GM18858 (cell line): Measurements from ENCODE around the gene B3GNT8.
"Not testable (repeated sequence)": the region's sequence is repeated elsewhere in the genome, so short reads cannot be mapped to it uniquely, and the experiment has no call there.

Experiments used
- ATAC-seq: cut with Tn5 transposase; IDR thresholded peaks from one replicate; pipeline ENCODE4 v1.9.1; 2021; ENCODE audit not compliant: unreplicated experiment

B3GNT8 gene

DNA sequence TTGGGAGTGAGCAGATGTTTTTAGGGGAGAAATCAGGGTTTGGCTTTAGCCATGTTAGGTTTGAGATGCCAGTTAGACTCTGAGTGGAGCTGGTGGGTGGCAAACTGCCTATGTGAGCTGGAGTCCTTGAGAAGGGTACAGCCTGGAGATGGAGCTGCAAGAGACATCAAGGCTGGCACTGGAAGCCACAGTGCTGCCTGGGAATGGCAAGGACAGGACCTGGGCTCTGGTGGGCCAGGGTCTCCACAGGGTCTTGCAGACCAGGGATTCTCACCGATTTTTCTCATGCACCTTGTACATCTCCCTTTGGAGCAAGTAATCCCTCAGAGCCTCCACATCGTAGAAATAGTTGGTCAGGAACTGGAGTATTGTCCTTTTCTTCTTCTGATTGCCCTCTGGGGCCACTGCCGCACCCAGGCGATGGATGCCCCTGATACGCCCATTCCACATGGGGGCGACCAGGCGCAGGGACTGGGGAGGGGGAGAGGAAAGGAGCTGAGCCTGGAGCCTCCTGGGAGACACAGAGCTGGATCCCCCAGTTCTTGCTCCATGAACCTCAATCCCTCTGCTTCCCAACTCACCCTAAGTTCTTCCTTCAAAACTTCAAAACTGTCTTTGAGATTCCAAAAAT, 10.9 kb upstream of the B3GNT8 start:
- no peak for ATAC-seq

DNA sequence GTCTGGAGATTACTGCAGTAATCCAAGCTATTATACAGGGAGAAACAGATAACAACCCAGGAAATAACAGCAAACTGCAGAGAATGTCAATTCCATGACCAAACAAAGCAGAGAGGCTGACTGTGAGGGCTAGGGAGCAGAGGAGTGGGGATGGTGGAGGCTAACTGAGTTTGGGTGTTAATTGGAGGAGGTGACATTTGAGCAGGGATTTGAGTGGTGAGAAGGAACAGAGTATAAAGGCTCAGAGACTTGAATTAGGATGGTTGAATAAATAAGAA, 9.4 kb upstream of the B3GNT8 start:
- no peak for ATAC-seq

DNA sequence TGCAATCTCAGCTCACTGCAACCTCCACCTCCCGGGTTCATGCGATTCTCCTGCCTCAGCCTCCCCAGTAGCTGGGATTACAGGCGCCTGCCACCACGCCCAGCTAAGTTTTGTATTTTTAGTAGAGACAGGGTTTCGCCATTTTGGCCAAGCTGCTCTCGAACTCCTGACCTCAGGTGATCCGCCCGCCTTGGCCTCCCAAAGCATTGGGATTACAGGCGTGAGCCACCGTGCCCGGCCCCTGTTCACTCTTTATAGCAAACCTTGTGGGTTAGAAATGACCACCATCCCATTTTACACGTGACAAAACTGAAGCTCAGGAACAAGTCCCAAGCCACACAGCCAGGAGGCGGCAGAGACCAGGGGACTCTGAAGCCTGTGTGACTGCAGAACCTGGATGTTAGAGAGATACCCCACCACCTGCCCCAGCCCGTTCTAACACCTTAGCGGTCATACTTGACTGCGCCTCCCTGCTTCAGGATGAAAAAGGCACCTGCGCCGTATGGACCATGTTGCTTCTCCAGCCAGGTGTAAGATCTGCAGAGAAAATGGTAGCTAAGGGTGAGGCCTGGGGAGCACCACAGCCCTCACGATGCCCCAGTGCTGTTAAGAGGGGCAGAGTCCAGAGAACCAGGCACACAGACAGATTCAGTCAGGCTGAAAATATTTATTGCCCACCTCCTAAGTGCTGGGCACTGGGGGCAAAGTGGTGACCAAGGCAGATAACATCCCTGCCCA, 8.9 kb upstream of the B3GNT8 start:
- no peak for ATAC-seq

DNA sequence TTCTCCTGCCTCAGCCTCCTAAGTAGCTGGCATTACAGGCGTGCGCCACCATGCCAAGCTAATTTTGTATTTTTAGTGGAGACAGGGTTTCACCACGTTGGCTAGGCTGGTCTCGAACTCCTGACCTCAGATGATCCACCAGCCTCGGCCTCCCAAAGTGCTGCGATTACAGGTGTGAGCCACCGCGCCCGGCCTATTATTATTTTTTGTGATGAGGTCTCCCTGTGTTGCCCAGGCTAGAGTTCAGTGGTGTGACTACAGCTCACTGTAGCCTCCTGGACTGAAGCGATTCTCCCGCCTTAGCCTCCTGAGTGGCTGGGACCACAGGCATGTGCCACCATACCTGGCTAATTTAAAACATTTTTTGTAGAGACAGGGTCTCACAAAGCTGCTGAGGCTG, 8.2 kb upstream of the B3GNT8 start:
- not testable (repeated sequence) for ATAC-seq

DNA sequence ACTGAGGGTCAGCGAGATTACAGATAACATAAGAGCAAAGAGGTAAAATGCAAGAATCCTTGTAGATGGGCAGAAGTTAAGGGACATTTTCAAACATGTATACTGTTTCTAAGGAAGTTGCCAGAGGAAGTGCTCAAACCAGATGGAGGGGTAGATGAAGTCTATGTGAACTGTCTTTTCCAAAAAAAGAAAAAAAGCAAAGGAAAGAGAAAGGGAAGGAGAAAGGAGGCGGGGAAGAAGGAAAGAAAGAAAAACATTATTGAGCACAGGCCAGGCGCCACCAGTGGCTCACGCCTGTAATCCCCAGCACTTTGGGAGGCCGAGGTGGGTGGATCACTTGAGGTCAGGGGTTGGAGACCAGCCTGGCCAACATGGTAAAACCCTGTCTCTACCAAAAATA, 7.3 kb upstream of the B3GNT8 start:
- ATAC-seq, result no peak

DNA sequence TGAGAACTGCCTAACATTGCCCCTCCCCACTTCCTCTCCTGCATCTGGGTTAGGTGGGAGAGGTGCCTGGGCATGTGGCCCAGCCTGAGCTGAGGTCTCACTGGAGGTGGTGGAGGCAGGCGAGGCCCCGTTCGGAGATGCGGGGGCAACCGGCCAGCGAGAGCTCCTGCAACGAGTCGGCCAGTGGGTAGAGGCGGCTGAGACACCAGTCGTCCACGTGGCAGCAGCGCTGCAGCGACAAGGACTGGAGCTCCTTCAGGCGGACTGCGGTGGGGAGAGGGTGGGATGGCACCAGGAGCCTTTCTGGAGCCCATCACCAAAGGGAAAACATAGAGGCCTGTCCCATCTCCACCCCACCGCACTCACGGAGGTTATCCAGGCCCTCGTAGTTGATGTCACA, 6.0 kb upstream of the B3GNT8 start:
- ATAC-seq, result no peak

DNA sequence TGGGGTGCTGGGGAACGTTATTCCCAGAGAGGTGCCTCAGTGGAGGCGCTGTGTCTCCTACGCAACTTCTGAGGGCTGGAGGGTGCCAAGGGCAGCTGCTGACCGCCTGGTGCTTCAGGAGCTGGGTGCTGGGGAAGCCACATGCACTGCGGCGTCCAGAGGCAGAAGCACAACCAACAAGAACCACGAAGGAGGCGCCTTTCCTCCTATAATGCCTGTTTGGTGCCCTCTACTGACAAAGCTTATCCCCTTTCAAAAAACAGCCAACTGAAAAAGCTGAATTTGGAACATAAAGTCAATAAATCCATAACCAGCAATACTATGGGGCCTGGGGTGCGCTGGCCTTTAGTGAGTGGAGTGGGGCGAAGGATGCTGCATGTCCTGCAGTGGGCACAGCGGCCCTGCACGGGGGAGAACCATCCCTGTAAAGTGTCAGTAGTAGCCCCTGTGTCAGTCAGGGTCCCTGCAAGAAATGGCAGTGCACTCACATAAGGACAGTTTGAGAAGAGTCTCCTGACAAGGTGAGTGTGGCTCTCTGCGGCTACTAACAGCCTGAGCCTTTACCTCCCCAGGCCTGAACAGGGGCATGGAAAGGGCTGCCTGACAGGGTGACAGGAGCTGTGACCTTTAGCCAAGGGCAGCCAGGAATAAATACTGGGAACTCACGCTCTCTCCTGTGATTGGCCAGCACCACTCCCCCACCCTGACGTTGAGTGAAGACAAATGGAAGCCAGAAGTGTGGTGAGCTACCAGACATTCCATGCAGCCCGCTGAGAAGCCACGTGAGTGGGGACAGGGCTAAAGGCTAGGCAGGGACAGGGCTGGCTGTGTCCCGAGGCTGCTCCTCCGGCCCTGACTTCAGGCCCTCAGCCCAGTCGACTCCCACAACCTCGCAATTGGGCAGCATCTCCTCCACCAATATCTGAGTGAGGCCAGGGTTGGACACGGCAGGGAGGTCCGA, 4.5 kb upstream of the B3GNT8 start:
- no peak for ATAC-seq

DNA sequence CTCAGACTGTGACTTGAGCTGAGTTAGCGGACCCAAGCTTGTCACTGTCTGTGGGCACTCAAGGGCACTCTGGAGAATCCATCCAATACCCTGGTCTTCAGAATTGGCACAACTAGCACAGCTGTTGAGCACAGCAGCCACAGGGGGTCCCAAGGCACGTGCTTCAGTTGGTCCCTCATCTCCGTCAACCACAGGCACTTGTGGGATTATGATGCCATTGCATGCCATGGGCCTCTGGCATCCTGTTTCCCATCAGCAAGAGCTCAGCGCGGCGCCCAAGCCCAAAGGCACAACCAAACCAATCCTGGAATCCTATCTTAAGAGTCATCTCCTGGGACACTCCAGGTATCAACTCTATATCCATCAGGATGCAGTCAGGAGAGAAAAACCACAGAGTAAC, 3.7 kb upstream of the B3GNT8 start:
- no peak for ATAC-seq

DNA sequence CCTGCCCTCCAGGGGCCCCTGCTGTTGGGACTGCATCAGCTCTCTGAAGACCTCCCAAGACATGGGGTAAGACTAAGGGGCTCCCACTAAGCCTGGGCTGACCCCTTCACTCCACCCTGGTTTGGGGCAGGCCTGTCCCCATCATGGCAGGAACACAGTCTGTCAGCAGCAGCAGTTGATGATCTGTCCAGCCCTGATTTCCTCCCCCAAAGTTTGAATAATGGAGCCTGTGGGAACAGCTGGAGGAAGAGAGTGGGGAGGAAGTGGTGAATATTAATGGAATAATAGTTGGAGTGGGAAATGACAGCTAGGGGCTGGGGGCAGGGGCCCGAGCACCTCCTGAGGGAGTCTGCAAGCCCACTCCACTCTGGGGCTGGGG, 1.3 kb upstream of the B3GNT8 start:
- no peak for ATAC-seq

DNA sequence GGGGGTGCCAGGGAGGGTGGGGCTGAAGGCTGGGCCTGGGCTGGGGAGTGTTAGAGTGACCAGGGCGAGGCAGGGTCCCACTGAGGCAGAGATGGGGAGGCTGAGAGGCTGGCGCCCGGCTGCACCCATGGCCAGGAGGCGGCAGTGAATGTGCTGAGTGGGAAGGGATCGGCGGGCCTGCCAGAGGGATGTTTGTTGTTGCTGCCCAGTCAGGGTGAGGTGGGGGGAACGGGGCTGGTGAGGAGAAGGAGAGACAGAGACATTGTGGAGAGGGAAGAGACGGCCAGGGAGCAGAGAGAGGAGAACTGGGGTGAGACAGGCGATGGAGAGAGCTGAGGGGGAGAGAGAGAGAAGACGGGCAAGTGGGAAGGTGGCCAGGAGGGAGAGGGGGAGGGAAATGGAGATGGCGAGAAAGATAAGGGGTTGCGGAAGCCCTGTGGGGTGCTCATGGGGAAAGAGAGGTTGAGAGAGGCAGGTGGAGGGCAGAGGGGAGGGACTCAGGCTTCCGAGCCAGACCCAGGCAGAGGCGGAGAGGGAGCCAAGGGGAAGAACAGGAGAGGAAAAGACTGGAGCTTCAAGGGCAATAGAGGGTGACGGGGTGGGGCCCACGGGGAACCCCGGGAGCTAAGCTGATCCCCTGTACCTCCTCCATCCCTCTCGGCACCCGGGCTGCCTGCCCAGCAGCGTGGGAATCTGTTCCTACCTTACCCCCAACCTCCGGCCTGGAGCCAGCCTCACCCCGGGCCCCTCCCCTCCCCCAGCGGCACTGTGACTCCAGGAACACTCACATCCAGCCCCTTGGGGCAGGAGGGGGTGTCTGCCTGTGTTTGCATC, 690 bp upstream of the B3GNT8 start:
- ATAC-seq, result no peak

DNA sequence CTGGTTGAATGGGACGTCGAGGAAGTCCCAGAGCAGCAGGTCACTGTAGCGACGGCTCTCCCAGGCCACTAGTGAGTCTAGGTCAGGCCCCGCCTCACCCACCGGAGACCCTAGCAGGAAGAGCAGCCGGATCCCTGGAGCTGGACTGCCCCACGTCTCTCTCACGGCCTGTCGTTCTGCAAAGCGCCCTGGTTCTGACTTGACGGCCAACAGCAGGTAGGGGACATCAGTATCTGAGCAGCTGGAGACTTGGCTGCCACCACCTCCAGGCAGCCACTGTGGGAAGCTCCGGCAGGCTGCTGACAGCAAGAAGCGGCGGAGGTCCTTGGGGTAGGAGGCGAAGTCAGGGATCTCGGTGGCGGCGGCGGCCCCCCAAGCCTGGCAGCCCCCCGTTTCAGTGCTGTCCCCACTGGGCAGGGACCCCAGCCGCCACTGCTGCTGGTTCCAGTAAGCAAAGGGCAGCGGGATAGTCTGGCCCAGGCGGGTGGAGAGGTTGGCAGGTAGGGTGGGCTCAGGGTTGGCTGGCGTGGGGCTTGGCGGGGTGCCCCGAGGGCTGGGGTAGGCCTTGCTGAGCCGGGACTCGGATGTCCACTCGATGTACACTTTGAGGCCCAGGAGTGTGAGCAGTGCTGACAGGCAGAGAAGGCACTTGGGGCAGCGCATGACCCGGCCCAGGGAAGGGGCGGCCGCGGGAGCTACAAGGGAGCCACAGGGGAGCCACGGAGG, 895 bp downstream of the B3GNT8 start:
- no peak for ATAC-seq

DNA sequence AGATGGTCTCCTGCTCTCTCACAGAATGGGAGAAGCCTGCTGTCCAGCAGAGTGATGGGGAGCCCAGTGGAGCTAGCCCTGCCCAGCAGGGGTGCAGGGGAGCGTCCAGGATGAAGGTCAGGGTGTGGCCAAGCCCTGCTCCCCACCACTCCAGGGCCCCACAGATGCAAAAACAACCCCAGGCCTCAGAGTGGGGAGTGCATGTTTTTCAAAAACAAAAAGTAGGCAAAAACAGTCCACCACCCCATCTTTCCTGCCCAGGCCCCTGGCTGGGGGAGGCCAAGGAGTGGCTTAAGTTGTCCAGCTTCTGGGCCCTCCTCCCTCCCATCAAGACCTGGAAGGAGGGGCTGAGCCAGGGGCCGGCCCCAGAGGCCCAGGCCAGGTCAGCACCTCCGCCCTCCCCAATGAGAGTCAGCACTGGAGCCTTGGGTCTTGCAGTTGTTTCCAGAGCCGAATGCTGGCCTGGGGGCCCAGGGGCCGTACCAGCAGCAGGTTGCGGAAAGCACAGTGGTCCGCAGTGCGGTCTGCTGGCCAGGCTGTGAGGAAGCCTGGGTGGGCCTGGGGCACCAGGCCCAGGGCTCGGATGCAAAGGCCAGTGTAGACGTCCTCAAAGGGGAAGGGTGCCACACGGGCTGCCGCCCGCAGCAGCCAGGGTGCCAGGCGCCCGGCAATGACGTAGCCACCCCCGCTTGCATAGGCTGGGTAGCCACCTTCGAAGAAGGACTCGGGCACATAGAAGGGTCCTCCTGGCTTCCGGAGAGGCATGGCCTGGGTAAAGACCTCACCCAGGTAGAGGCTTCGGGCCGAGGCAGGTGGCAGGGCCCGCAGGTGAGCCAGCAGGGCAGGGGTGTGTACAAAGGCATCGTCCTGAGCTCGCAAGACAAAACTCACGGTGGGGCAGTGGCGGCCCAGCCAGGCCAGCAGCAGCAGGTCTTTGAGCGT, 1.7 kb downstream of the B3GNT8 start:
- ATAC-seq, result no peak

DNA sequence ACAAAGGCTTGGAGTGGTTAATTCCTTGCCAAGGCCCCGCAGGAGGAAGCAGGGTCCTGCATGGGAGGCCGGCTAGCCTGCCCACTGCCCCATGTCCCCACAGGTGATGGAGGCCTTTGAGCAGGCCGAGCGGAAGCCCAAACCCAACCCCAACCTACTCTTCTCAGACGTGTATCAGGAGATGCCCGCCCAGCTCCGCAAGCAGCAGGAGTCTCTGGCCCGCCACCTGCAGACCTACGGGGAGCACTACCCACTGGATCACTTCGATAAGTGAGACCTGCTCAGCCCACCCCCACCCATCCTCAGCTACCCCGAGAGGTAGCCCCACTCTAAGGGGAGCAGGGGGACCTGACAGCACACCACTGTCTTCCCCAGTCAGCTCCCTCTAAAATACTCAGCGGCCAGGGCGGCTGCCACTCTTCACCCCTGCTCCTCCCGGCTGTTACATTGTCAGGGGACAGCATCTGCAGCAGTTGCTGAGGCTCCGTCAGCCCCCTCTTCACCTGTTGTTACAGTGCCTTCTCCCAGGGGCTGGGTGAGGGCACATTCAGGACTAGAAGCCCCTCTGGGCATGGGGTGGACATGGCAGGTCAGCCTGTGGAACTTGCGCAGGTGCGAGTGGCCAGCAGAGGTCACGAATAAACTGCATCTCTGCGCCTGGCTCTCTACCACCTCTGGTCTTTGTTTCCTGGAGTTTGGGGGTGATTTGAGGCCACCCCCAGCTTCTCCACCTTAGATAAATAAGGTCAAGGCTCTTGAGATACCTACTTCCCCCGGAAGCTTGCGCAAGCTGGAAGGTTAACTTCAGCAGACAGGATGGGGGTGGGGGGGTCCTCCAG, 2.6 kb downstream of the B3GNT8 start:
- no peak for ATAC-seq

DNA sequence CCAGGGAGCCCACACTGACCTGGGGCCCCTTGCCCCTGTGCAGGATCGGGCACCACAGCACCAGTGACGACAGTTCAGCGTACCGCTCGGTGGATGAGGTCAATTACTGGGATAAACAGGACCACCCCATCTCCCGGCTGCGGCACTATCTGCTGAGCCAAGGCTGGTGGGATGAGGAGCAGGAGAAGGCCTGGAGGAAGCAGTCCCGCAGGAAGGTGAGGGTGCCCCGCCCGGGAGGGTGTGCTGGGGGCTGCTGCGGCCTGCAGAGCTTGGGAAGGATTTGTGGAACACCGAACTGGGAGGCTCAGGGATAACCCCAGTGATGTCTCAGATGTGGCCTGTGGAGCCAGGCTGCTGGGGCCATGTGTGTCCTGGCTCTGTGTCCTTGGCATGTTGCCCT, 4.2 kb downstream of the B3GNT8 start:
- no peak for ATAC-seq

DNA sequence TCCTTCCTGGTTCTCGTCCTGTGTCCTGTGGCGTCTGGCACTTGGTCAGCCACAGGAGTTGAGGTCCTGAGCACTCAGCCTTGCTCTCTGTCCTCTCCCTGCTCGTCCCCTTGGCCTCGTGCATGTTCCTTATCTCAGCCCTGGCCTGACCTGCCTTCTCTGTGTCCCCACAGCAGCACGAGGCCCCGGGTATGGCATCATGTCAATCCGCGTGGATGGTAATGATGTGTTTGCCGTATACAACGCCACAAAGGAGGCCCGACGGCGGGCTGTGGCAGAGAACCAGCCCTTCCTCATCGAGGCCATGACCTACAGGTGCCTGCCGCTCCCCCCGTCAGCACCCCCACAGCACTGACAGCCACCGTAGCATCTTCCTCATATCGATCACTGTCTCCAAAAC, 4.7 kb downstream of the B3GNT8 start:
- ATAC-seq, result no peak

DNA sequence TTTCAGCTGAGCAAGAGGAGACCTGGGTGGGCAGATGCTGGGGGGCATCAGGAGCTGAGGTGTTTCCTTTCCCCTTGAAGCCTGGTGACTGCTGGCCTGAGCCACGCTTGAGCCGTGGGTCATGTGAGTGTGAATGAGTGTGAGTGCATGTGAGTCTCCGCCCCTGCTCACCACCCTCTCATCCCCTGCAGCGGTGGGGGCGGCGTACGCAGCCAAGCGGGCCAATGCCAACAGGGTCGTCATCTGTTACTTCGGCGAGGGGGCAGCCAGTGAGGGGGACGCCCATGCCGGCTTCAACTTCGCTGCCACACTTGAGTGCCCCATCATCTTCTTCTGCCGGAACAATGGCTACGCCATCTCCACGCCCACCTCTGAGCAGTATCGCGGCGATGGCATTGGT, 5.2 kb downstream of the B3GNT8 start:
- no peak for ATAC-seq

DNA sequence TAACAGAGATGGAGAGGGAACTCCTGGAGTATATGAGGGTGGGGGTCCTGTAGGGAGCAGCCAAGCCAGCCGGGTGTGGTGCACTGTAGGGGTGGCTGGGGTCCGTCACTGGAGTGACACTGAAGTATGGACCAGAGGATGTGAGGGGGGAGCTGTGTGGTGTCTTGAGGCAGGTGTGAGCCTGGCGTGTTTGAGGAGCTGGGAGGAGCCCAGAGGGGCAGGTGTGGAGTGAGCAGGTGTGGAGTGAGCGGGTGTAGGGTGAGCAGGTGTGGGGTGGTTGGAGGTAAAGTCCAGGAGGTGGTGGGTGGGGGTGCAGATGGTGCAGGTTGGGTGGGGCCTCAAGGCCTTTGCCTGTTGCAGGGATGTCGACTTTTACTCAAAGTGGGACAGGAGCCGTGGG, 5.9 kb downstream of the B3GNT8 start:
- no peak for ATAC-seq

DNA sequence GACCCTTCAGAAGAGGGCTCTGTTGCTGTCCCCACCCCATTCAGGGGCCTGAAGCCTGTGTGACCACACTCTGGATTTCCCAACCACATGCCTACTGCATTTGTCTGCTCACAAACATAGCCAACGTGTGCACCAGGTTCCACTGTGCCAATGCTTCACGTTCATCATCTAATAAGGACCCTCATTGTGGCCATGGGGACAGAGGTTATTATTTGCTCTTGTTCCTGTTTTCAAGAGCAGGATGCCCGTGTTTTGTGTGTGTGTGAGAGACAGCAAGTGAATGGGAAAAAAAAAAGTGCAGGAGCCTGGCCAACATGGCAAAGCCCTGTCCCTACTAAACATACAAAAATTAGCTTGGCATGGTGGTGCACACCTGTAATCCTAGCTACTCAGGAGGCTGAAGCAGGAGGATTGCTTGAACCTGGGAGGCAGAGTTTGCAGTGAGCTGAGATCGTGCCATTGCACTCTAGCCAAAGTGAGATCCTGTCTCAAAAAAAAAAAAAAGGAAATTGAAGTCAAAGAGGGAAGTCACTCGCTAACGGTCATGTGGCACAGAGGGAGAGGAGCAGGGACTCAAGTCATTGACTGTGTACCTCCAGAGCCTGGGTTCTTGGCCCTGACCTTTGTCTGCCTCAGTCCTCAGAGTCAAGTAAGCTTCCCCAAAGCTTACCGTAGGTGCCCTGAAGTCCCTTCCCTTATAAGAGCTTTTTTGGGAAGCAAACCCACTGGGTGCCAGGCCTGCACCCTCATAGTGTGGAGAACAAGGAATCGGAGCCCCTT, 6.9 kb downstream of the B3GNT8 start:
- no peak for ATAC-seq
